ENCODE results near the gene C2CD4C. TPM values are rescaled to one million over a fixed set of nuclear protein-coding genes. Genes with fewer than 3 reads are reported as not detected.
"Not testable (repeated sequence)": the region's sequence is repeated elsewhere in the genome, so short reads cannot be mapped to it uniquely, and the experiment has no call there.

C2CD4C gene
- total RNA-seq, 8 experiments from 2014 or later: 0.15 to 6.4 (median 4.5) TPM

DNA sequence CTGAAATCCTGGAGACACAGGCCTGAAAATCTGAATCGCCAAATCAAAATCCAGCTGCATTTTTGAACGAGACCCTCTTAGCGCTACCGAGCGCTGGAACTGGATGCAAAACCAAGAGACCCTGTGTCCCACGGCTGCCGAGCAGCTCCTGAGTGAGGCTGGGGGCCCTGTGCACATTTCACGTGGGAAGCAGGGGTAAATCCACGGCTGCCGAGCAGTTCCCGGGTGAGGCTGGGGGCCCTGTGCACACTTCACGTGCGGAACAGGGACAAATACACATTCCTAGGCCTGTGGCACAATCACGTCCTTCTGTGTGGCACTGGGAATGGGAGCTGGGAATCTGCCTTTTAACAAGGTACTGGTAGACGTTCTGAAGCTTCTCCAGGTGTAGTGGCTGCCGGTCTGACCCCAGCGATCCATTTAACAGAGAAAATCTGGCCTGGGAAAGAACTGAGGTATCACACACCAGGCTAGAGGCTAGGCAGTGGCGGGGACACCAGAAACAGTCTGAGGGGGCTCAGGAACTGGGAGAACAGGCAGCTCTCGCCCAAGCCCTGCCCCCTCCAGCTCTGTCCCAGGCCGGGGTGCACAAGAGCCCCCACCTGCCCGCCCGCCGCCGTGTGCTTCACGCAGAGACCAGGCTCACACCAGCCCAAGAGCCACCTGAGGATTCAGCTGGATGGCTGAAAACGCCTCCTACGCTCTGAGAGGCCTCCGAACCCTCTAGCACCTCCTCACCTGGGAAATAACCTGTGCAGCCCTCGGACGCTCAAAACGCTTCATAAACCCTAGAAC, 11.0 kb upstream of the C2CD4C start:
- H3K4me1 ChIP-seq (replicated peaks in 1 of 2): peaks cover 17 to 22% of the 10 kb centered on the region in 2 donors
- ATAC-seq (replicated peaks in 6 of 8): no peak
- H3K4me3 ChIP-seq: no peak overlapping the region
- no peak overlapping the region for H3K27ac ChIP-seq
- WGBS, 10 experiments: 71 to 93% (median 86%) methylated on average over 3 to 13 of the region's 31 CpGs; no CpG with 5 or more reads in 6 of the 10 experiments
- in situ Hi-C loops (cut with MboI; ENCODE audit: low pct_unique_long_range_greater_than_20kb in 2 of 9, low sequenced_read_pairs in 9 of 9, unreplicated experiment in 9 of 9): no loop called here

DNA sequence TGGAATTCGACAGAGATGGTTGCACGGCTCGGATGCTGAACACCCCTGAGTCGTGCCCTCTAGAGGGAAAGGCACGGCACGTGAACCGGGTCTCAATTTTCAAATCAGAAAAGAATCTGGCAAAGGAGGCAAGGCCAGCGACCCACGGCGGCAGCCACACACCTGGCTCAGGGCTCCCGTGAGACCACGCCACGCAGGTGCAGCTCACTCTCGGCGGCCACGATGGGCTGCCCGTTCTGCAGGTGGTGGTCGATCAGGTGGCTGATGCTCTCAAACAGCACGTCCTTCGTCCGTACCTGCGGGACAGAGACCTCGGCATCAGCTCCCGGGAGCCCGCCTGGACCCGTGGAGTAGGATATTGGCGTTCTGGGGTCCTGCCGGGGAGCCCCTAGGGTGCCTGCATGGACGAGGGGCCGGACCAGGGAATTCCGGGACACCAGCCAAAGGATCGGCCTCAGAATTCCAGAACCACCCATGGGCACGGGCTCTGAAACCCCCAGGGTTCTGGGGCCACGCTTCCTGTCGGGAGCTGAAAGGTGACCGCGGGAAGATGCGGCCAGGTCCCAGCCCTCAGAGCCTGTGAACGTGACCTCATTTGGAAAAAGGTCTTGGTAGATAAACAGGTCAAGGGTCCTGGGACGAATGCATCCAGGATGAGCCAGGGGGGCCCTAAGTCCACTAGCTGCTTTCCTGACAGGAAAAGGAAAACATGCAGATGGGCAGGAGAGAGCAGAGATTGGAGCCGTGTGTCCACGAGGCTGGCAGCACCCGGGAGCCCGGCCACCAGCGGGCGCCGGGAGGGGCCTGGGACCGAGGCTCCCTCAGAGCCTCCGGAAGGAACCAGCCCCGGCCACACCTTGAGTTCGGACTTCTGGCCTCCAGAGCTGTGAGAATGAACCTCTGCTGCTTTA, 10.1 kb upstream of the C2CD4C start:
- WGBS, 10 experiments: 50 to 100% (median 92%) methylated on average over 2 to 14 of the region's 51 CpGs; no CpG with 5 or more reads in 4 of the 10 experiments
- H3K27ac ChIP-seq: no peak overlapping the region
- H3K4me3 ChIP-seq: no peak overlapping the region
- peaks cover 17 to 22% of the 10 kb centered on the region in 2 donors for H3K4me1 ChIP-seq (replicated peaks in 1 of 2)
- in situ Hi-C loops (cut with MboI; ENCODE audit: low pct_unique_long_range_greater_than_20kb in 2 of 9, low sequenced_read_pairs in 9 of 9, unreplicated experiment in 9 of 9): no loop called here
- ATAC-seq (replicated peaks in 6 of 8): no peak

DNA sequence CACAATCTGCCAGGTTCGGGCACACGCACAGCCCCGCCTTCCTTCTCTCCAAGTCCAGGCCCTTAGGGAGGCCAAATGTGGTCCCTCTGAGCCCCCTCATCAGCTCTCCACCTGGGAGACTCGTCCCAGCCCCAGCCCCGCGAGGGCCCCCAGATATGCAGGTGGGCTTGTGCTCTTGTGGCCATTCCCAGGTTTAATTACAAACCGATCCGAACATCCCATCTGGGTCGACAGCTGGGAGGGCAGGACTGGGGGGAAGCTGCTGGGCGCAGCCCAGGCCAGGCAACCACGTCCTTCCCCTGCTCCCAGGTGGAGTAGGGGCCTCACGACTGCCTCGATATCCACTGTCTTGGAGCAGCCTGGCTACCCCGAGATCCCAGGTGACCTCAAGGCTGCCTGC, 7.5 kb upstream of the C2CD4C start:
- in situ Hi-C loops (cut with MboI; ENCODE audit: low pct_unique_long_range_greater_than_20kb in 2 of 9, low sequenced_read_pairs in 9 of 9, unreplicated experiment in 9 of 9): no loop called here
- Histone ChIP-seq H3K27ac (no peak overlapping the region), H3K4me1 (replicated peaks in 1 of 2) (peaks cover 30 to 36% of the 10 kb centered on the region in 2 donors), H3K4me3 (no peak overlapping the region)
- no peak for ATAC-seq (replicated peaks in 6 of 8)
- WGBS, 10 experiments: no CpG with 5 or more reads among the region's 14 CpGs

DNA sequence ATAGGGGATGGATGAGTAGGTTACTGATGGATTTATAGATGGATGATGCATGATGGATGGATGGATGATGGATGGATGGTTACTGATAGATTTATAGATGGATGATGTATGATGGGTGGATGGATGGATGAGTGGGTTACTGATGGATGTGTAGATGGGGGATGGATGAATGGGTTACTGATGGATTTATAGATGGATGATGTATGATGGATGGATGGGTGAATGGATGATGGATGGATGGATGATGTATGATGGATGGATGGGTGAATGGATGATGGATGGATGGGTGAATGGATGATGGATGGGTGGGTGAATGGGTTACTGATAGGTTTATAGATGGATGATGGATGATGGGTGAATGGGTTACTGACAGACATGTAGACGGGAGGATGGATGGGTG, 6.3 kb upstream of the C2CD4C start:
- ATAC-seq (replicated peaks in 6 of 8): no peak
- in situ Hi-C loops (cut with MboI; ENCODE audit: low pct_unique_long_range_greater_than_20kb in 2 of 9, low sequenced_read_pairs in 9 of 9, unreplicated experiment in 9 of 9): no loop called here
- H3K27ac ChIP-seq: no peak overlapping the region

DNA sequence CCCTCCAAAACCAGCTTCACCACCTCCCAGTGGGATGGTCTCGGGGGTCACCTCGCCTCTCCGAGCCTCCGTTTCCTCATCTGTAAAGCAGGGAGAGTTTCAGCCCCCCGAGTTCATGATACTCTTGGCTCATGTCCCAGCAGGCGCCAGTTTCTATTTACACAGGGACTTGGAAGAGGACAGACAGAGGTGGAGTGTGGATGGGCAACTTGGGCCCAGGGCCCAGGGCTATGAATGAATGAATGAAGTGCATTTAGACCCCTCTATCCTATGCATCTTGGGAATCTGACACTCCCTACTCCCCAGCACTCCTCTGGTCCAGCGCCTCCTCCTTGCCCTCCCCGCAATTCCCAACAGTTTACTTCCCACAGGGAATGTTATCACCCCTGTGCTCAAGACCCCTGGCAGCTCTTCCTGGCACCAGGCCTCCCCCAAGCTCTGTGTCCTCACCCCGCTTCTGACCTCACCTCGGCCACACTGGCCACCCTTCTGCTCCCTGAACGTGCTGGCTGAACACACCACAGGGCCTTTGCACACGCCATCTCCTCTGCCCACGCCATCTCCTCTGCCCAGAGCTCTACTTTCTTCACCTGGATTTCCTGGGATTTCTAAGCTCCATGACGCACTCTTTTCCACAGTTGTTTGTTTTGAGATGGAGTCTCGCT, 4.9 kb upstream of the C2CD4C start:
- Histone ChIP-seq H3K4me3 (no peak overlapping the region), H3K27ac (no peak overlapping the region), H3K4me1 (replicated peaks in 1 of 2) (peaks cover 39 to 44% of the 10 kb centered on the region in 2 donors)
- in situ Hi-C loops (cut with MboI; ENCODE audit: low pct_unique_long_range_greater_than_20kb in 2 of 9, low sequenced_read_pairs in 9 of 9, unreplicated experiment in 9 of 9): no loop called here
- 30 to 94% (median 60%) methylated on average over 1 to 4 of the region's 15 CpGs; no CpG with 5 or more reads in 3 of the 10 experiments for WGBS, 10 experiments
- no peak for ATAC-seq (replicated peaks in 6 of 8)

More for the DNA sequence above, 6.3 kb upstream of the C2CD4C start:
- Histone ChIP-seq H3K4me1 (replicated peaks in 1 of 2) (peaks cover 32 to 37% of the 10 kb centered on the region in 2 donors), H3K4me3 (no peak overlapping the region)
- WGBS, 10 experiments: 14 to 100% (median 60%) methylated on average over 1 of the region's 1 CpG; no CpG with 5 or more reads in 6 of the 10 experiments

DNA sequence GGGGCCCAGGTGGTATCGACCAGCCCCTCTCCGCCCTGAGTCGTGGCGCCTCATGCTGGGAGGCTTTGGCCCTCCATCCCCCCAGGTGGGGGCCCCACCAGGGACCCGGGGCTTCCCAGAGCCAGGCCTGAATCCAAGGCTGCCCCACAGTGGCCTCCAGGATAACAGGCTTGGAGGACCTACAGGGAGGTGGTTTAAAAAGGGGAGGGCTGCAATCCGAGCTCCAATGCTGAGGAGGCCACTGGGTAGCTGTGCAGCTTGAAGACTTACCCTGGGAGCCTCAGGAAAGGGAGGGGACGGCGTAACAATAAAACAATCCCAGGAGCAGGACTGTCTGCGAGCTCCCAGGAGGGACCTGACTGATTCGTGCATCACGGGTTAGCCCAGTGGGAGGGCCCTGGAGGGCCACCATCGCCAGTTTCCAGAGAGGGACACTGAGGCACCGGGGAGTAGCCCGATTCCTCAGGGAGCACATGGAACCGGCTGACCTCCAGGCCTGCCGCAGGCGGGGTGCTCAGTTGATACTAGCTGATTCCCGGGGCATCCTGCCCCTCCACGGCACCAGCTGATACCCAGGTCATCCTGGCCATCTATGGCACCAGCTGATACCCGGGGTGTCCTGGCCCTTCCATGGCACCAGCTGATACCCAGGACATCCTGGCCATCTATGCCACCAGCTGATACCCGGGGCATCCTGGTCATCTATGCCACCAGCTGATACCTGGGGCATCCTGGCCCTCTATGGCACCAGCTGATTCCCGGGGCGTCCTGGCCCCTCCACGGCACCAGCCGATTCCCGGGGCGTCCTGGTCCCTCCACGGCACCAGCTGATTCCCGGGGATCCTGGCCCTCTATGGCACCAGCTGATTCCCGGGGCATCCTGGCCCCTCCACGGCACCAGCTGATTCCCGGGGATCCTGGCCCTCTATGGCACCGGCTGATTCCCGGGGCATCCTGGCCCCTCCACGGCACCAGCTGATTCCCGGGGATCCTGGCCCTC, 3.7 kb upstream of the C2CD4C start:
- in situ Hi-C loops (cut with MboI; ENCODE audit: low pct_unique_long_range_greater_than_20kb in 2 of 9, low sequenced_read_pairs in 9 of 9, unreplicated experiment in 9 of 9): no loop called here
- H3K4me3 ChIP-seq: no peak overlapping the region
- peak; percentile 46 to 77 (median 69) for ATAC-seq (replicated peaks in 6 of 8)
- WGBS, 10 experiments: 20 to 93% (median 33%) methylated on average over 2 to 9 of the region's 36 CpGs; no CpG with 5 or more reads in 6 of the 10 experiments
- H3K4me1 ChIP-seq (replicated peaks in 1 of 2): peaks cover 39 to 42% of the 10 kb centered on the region in 2 donors
- H3K27ac ChIP-seq: peak overlapping the region in 1 of 2 donors; percentile 41

DNA sequence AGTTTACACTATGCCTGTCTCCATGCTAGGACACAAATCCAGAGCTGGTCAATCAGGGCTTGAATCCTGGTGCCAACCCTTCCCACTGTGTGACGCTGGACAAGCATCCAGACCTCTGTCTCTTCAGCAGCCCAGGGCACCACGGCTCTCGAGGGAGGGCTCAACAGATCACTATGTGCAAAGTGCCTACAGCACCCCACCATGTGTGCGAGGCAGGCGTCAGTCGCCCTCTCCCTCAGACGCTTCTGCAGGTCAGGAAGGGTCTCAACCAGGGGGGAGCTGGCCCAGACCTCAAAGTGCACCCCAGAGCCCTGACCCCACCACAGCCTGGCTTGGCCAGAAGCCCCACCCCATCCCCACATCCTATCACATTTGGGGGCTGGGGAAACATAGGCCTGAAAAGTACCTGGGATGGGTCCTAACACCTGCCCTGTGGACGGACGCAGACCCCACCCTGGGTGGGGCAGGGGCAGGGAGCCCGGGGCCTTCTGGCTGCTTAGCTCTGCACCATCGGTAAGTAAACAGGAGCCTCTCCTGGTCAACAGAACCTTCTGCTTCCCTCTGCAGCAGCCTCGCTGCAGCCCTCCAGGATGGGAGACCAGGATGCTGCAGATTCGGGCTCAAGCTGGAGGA, 2.9 kb upstream of the C2CD4C start:
- Histone ChIP-seq H3K27ac (peak overlapping the region in 1 of 2 donors; percentile 41), H3K4me3 (no peak overlapping the region), H3K4me1 (replicated peaks in 1 of 2) (peaks cover 38 to 40% of the 10 kb centered on the region in 2 donors)
- 20 to 100% (median 33%) methylated on average over 1 to 2 of the region's 13 CpGs; no CpG with 5 or more reads in 7 of the 10 experiments for WGBS, 10 experiments
- ATAC-seq (replicated peaks in 6 of 8): peak in 1 of 8 experiments; percentile 24
- in situ Hi-C loops (cut with MboI; ENCODE audit: low pct_unique_long_range_greater_than_20kb in 2 of 9, low sequenced_read_pairs in 9 of 9, unreplicated experiment in 9 of 9): no loop called here

DNA sequence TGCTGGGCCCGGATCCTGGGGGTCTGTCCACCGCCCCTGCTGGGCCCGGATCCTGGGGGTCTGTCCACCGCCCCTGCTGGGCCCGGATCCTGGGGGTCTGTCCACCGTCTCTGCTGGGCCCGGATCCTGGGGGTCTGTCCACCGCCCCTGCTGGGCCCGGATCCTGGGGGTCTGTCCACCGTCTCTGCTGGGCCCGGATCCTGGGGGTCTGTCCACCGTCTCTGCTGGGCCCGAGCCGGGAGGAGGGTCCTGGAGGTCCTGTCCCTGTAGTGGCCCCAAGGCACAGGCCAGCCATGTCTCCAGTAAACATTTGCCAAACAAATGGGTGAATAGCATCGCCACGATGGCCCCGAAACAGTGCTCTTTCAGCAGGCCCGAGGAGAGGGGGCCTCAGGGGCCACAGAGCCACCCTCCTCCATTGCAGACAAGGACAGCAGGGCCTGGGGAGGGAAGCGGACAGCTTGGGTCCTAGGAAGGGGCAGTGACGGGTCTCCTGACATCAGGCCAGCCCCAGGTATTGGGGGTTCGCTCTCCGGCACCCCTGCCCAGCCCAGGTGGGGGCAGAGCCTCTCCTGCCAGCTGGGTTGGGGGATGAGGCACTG, 2.3 kb upstream of the C2CD4C start:
- 100% methylated on average over 1 of the region's 22 CpGs; no CpG with 5 or more reads in 8 of the 10 experiments for WGBS, 10 experiments
- peaks cover 40 to 43% of the 10 kb centered on the region in 2 donors for H3K4me1 ChIP-seq (replicated peaks in 1 of 2)
- H3K27ac ChIP-seq; in situ Hi-C loops (cut with MboI; ENCODE audit: low pct_unique_long_range_greater_than_20kb in 2 of 9, low sequenced_read_pairs in 9 of 9, unreplicated experiment in 9 of 9); H3K4me3 ChIP-seq; ATAC-seq (replicated peaks in 6 of 8): not testable (repeated sequence)

DNA sequence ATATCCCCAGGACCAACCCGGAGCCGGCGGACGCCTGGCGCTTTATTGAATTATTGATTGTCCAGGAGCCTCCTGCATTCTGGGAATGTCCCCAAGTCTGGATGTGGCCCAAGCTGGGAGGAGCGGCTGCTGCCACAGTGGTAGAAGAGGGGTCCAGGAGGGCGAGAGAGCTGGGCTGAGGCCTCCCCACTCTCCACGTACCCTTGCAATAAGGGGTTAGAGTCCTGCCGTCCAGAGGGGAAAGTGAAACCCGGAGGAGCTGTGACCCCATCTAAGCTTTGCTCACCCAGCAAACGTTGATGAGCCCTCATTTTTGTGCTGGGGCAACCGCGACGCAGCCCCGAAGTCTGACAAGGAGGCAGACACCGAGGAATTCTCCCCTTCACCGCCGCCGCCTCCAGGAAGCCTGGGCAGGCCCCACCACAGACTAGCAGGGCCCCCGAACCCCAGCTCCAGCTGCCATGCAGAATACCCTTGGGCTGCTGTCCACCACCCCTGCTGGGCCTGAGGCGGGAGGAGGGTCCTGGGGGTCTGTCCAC, 1.4 kb upstream of the C2CD4C start:
- Histone ChIP-seq H3K27ac (no peak overlapping the region), H3K4me3 (no peak overlapping the region), H3K4me1 (replicated peaks in 1 of 2) (peaks cover 49 to 52% of the 10 kb centered on the region in 2 donors)
- no peak for ATAC-seq (replicated peaks in 6 of 8)
- WGBS, 10 experiments: 73% methylated on average over 2 of the region's 21 CpGs; no CpG with 5 or more reads in 9 of the 10 experiments
- in situ Hi-C loops (cut with MboI; ENCODE audit: low pct_unique_long_range_greater_than_20kb in 2 of 9, low sequenced_read_pairs in 9 of 9, unreplicated experiment in 9 of 9): no loop called here

DNA sequence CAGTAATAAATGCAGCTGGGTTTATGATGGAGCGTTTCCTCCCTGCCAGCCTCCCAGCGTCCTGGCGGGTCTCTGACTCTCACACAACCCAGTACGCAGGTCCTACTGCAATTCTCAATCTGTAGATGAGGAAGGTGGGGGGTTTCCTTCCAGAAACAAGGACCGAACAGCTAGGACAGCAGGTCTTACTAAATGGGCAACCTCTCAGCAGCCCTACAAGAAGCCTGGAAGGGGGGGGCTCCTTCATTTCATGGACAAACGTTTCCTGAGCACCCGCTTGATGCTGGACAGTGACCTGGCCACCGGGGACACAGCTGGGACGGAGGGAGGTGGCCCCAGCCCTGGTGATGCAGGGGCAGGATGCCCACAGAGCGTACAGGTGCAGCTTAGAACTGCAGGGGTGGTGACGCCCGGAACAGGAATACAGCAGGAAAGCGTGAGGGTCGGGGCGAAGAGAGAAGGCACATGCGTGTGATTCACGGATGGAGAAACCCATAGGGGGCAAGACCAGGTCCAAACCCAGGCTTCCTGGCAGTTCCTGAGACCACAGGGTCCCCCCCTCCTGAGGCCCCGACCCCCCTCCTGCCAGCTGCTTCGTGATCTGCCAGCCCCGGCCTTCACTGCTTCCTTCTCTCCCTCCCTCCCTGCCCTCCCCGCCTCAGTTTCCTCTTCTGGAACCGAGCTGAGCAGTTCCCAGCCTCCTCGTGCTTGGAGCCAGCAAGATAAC, 732 bp upstream of the C2CD4C start:
- 0 to 60% (median 8%) methylated on average over 1 to 9 of the region's 23 CpGs; no CpG with 5 or more reads in 2 of the 10 experiments for WGBS, 10 experiments
- in situ Hi-C loops (cut with MboI; ENCODE audit: low pct_unique_long_range_greater_than_20kb in 2 of 9, low sequenced_read_pairs in 9 of 9, unreplicated experiment in 9 of 9): no loop called here
- peaks cover 52 to 54% of the 10 kb centered on the region in 2 donors for H3K4me1 ChIP-seq (replicated peaks in 1 of 2)
- H3K27ac ChIP-seq: no peak overlapping the region
- H3K4me3 ChIP-seq: peak overlapping the region; percentile 58 to 91 (median 65)
- peak in 6 of 8 experiments; percentile 21 to 34 (median 26) for ATAC-seq (replicated peaks in 6 of 8)
